CD4-positive, alpha-beta T cell (primary cell): ENCODE data around the gene TIAM1. TPM values are rescaled to one million over a fixed set of nuclear protein-coding genes. Genes with fewer than 3 reads are reported as not detected.

Source experiments
- ATAC-seq: fragments of 200-7000 bp; cut with Tn5 transposase; one replicate; pipeline ENCODE4 v1.10.0; 2022; ENCODE audit warnings: mild to moderate bottlenecking; ENCODE audit not compliant: poor library complexity
- CTCF ChIA-PET: fragments of 350-600 bp; sonication (Branson Sonifier 250); formaldehyde crosslinking; loops from one replicate; lab custom pipeline; 2021; ENCODE audit warnings: antibody characterized with exemption, inconsistent platforms; lab: Charles Lee
- POLR2A ChIA-PET: fragments of 350-600 bp; sonication (Branson Sonifier 250); formaldehyde crosslinking; loops from one replicate; lab custom pipeline; 2021; ENCODE audit warnings: antibody characterized with exemption, inconsistent platforms; lab: Charles Lee
- DNase-seq, 14 experiments: peaks; one replicate each; pipeline ENCODE4 v3.0.0-alpha.2; 2013 to 2020; ENCODE audit warnings: mixed read lengths in 2 of 14
- H3K27ac ChIP-seq, 2 donors: one replicate each; pipeline versions ENCODE4 v1.5.1 to v1.7.0; 2013; ENCODE audit warnings: low read length in 2 of 2, low read depth in 1 of 2, mild to moderate bottlenecking in 1 of 2
- H3K27me3 ChIP-seq, 2 experiments: 1 replicate in 1 of 2; 2 replicates in 1 of 2; pipeline versions ENCODE4 v1.6.1 to v1.7.0; 2013; ENCODE audit warnings: low read length in 2 of 2, control low read depth in 1 of 2, mild to moderate bottlenecking in 1 of 2, moderate library complexity in 1 of 2; ENCODE audit not compliant: insufficient read depth in 2 of 2, control insufficient read depth in 1 of 2
- H3K36me3 ChIP-seq: one replicate; pipeline ENCODE4 v1.6.1; 2013; ENCODE audit warnings: low read length, control low read depth; ENCODE audit not compliant: insufficient read depth
- H3K4me1 ChIP-seq: one replicate; pipeline ENCODE4 v1.6.1; 2013; ENCODE audit warnings: low read length, control low read depth; ENCODE audit not compliant: insufficient read depth
- H3K4me3 ChIP-seq: one replicate; pipeline ENCODE4 v1.5.1; 2013; ENCODE audit warnings: mild to moderate bottlenecking, low read length, moderate library complexity
- H3K9me3 ChIP-seq, 2 experiments: 1 replicate in 1 of 2; 2 replicates in 1 of 2; pipeline versions ENCODE4 v1.6.1 to v1.7.0; 2013; ENCODE audit warnings: low read length in 2 of 2, mild to moderate bottlenecking in 2 of 2, control low read depth in 1 of 2, moderate library complexity in 1 of 2; ENCODE audit not compliant: control insufficient read depth in 1 of 2, insufficient read depth in 1 of 2
- H3K27ac Mint-ChIP-seq: one replicate; pipeline ENCODE4 v1.8.0; 2020; ENCODE audit warnings: mixed read lengths
- H3K27me3 Mint-ChIP-seq: one replicate; pipeline ENCODE4 v1.8.0; 2021; ENCODE audit warnings: mixed read lengths
- H3K36me3 Mint-ChIP-seq: one replicate; pipeline ENCODE4 v1.8.0; 2021; ENCODE audit warnings: low read depth, mixed read lengths
- H3K4me1 Mint-ChIP-seq: one replicate; pipeline ENCODE4 v1.8.0; 2021; ENCODE audit warnings: low read depth, mixed read lengths
- H3K4me3 Mint-ChIP-seq: one replicate; pipeline ENCODE4 v1.8.0; 2020; ENCODE audit warnings: mild to moderate bottlenecking, mixed read lengths
- H3K9me3 Mint-ChIP-seq: one replicate; pipeline ENCODE4 v1.8.0; 2020; ENCODE audit warnings: mixed read lengths
- CTCF ChIP-seq: fragments of 200-600 bp; IDR thresholded peaks from one replicate; pipeline ENCODE4 v1.8.0; 2022; ENCODE audit warnings: antibody characterized with exemption, mild to moderate bottlenecking
- intact Hi-C, 2 experiments: fragments of 100-400 bp; cut with DNase I in 1 of 2; cut with micrococcal nuclease in 1 of 2; formaldehyde crosslinking; loops; one replicate each; pipeline versions ENCODE4 v1.15.1 to v1.9.0; 2023 to 2025; cut with DNase I, micrococcal nuclease
- total RNA-seq, 174 experiments: library from RNA in 2 of 174; stranded (reverse) in 2 of 174; gene quantifications; one replicate each; pipeline ENCODE4 v1.2.3 and lab custom pipeline; 2021 to 2026

TIAM1 gene
- total RNA-seq, 2 experiments from 2014 or later, result 39.6 to 39.8 TPM

- Mint-ChIP-seq H3K36me3 (no peaks in the 10 kb centered on the region), H3K27ac (no peak overlapping the region), H3K4me3 (no peak overlapping the region), H3K4me1 (peaks cover 16% of the 10 kb centered on the region), H3K9me3 (no peaks in the 10 kb centered on the region), H3K27me3 (no peaks in the 10 kb centered on the region)
- no peaks in the 10 kb centered on the region for H3K36me3 ChIP-seq
- H3K27me3 ChIP-seq, result no peaks in the 10 kb centered on the region
- H3K4me1 ChIP-seq, result no peaks in the 10 kb centered on the region
- DNase-seq, result no peak
- H3K4me3 ChIP-seq, result no peak overlapping the region
- no peak for TF ChIP-seq CTCF
- no peaks in the 10 kb centered on the region for H3K9me3 ChIP-seq
- no peak overlapping the region for H3K27ac ChIP-seq
- ChIA-PET CTCF (no interaction called here), POLR2A (no interaction called here)
- intact Hi-C loops, result no loop called here
- no peak for ATAC-seq
Measured at GRCh38 chr21:31383770-31384169, 39.7 kb upstream of the TIAM1 start.

- H3K27ac Mint-ChIP-seq, result no peak overlapping the region
- DNase-seq, result no peak
- H3K36me3 Mint-ChIP-seq, result no peaks in the 10 kb centered on the region
- no peaks in the 10 kb centered on the region for H3K9me3 Mint-ChIP-seq
- no peaks in the 10 kb centered on the region for H3K27me3 Mint-ChIP-seq
- Histone ChIP-seq H3K27me3 (no peaks in the 10 kb centered on the region), H3K27ac (no peak overlapping the region), H3K9me3 (no peaks in the 10 kb centered on the region), H3K4me1 (no peaks in the 10 kb centered on the region), H3K4me3 (no peak overlapping the region), H3K36me3 (no peaks in the 10 kb centered on the region)
- POLR2A ChIA-PET, result no interaction called here
- peaks cover 16% of the 10 kb centered on the region for H3K4me1 Mint-ChIP-seq
- H3K4me3 Mint-ChIP-seq, result no peak overlapping the region
- no peak for ATAC-seq
- no peak for TF ChIP-seq CTCF
- CTCF ChIA-PET, result interaction anchor here (0.6 kb wide), 1 partner anchor 1019 kb away, joined by 5 read pairs; no protein-coding TSS in a partner anchor
- intact Hi-C loops, result no loop called here
Measured at GRCh38 chr21:31382060-31382459, 38.0 kb upstream of the TIAM1 start.

- no peaks in the 10 kb centered on the region for H3K27me3 Mint-ChIP-seq
Measured at GRCh38 chr21:31376301-31376700, 32.2 kb upstream of the TIAM1 start.

More at GRCh38 chr21:31376301-31376700, 32.2 kb upstream of the TIAM1 start:
- TF ChIP-seq CTCF, result no peak
- POLR2A ChIA-PET, result no interaction called here
- Histone ChIP-seq H3K27ac (no peak overlapping the region), H3K27me3 (no peaks in the 10 kb centered on the region), H3K36me3 (no peaks in the 10 kb centered on the region), H3K4me1 (no peaks in the 10 kb centered on the region), H3K9me3 (no peaks in the 10 kb centered on the region), H3K4me3 (no peak overlapping the region)
- no peak for DNase-seq
- H3K4me3 Mint-ChIP-seq, result no peak overlapping the region
- no peak for ATAC-seq
- H3K9me3 Mint-ChIP-seq, result no peaks in the 10 kb centered on the region
- no peak overlapping the region for H3K27ac Mint-ChIP-seq
- intact Hi-C loops, result no loop called here
- H3K36me3 Mint-ChIP-seq, result no peaks in the 10 kb centered on the region
- H3K4me1 Mint-ChIP-seq, result peaks cover 4% of the 10 kb centered on the region
- CTCF ChIA-PET, result interaction anchor here (1.1 kb wide), 1 partner anchor 8 kb away, joined by 3 read pairs; no protein-coding TSS in a partner anchor
